HepG2 (cell line): ENCODE results near the gene KCTD5. TPM values are rescaled to one million over a fixed set of nuclear protein-coding genes. Genes with fewer than 3 reads are reported as not detected.

ENCODE experiments used
- ATAC-seq: fragments of 200-7000 bp; cut with Tn5 transposase; 3 replicates; pipeline ENCODE4 v1.9.1; 2020; ENCODE audit warnings: mild to moderate bottlenecking, moderate library complexity
- Bru-seq: library from RNA; stranded (reverse); fragments of 400-500 nt; gene quantifications from one replicate; lab custom pipeline; 2021; lab: Mats Ljungman, UMichigan
- BruChase-seq, 2 experiments: library from RNA; stranded (reverse); fragments of 400-500 nt; gene quantifications; one replicate each; lab custom pipeline; 2021; lab: Mats Ljungman, UMichigan
- BruUV-seq: library from RNA; stranded (reverse); fragments of 400-500 nt; replicated peaks from 2 replicates; lab custom pipeline; 2021; lab: Mats Ljungman, UMichigan
- CTCF ChIA-PET: fragments of 300-600 bp; formaldehyde crosslinking; extraction: SDS; loops from one replicate; lab custom pipeline; 2021; ENCODE audit warnings: low total read pairs, inconsistent platforms, low intra/inter-chr PET ratio; lab: Yijun Ruan, JAX
- POLR2A ChIA-PET: fragments of 350-600 bp; sonication (Branson Sonifier 250); formaldehyde crosslinking; loops from one replicate; lab custom pipeline; 2020; ENCODE audit warnings: antibody characterized with exemption, inconsistent platforms; lab: Yijun Ruan, JAX
- DNase-seq: peaks from one replicate; pipeline ENCODE4 v3.0.0-alpha.2; 2015; ENCODE audit warnings: low spot score
- FAIRE-seq: peaks from 3 replicates; lab custom pipeline; 2011; peaks lifted over from hg19 to GRCh38; lab: Jason Lieb, UNC
- H2AFZ ChIP-seq: one replicate; pipeline ENCODE4 v1.6.1; 2011; ENCODE audit warnings: low read length, inconsistent platforms
- H3K27ac ChIP-seq: fragments of 300-600 bp; 3 replicates; pipeline ENCODE4 v1.8.0; 2011; ENCODE audit warnings: mixed run types, mild to moderate bottlenecking, mixed read lengths, low read length, inconsistent platforms; ENCODE audit not compliant: insufficient read depth; ENCODE audit errors: extremely low read length
- H3K27me3 ChIP-seq, 2 experiments: fragments of 200-600 bp in 1 of 2; 2 replicates in 1 of 2; 3 replicates in 1 of 2; pipeline versions ENCODE4 v1.6.0 to v1.8.0; 2011; ENCODE audit warnings: low read length in 2 of 2, mild to moderate bottlenecking in 2 of 2, moderate library complexity in 2 of 2, inconsistent platforms in 1 of 2; ENCODE audit not compliant: insufficient read depth in 2 of 2, control insufficient read depth in 1 of 2
- H3K36me3 ChIP-seq, 2 experiments: fragments of 200-600 bp in 1 of 2; replicated peaks in 1 of 2; 2 replicates in 1 of 2; 3 replicates in 1 of 2; pipeline versions ENCODE4 v1.5.1 to v1.8.0; 2011; ENCODE audit warnings: low read length in 2 of 2, inconsistent platforms in 1 of 2; ENCODE audit not compliant: insufficient read depth in 2 of 2, control insufficient read depth in 1 of 2
- H3K4me1 ChIP-seq: 2 replicates; pipeline ENCODE4 v1.5.1; 2012; ENCODE audit warnings: low read length, inconsistent platforms; ENCODE audit not compliant: insufficient read depth
- H3K4me2 ChIP-seq: 2 replicates; pipeline ENCODE4 v1.6.0; 2011; ENCODE audit warnings: low read depth, low read length, inconsistent platforms
- H3K4me3 ChIP-seq, 3 experiments: fragments of 200-600 bp in 1 of 3; sonication (generic), shearing (Covaris generic) in 1 of 3; replicated peaks in 1 of 3; 2 replicates each; pipeline ENCODE4 v1.5.1; 2011 to 2016; ENCODE audit warnings: low read length in 3 of 3, inconsistent platforms in 2 of 3, low read depth in 2 of 3, mild to moderate bottlenecking in 2 of 3, control low read depth in 1 of 3, mixed read lengths in 1 of 3; ENCODE audit not compliant: insufficient read depth in 1 of 3
- H3K79me2 ChIP-seq: one replicate; pipeline ENCODE4 v1.6.1; 2011; ENCODE audit warnings: low read length, inconsistent platforms; ENCODE audit not compliant: insufficient read depth
- H3K9ac ChIP-seq: 2 replicates; pipeline ENCODE4 v1.6.0; 2011; ENCODE audit warnings: mild to moderate bottlenecking, low read depth, low read length, inconsistent platforms; ENCODE audit not compliant: insufficient read depth
- H3K9me3 ChIP-seq: 2 replicates; pipeline ENCODE4 v1.5.1; 2012; ENCODE audit warnings: mild to moderate bottlenecking, low read length
- H4K20me1 ChIP-seq: 2 replicates; pipeline ENCODE4 v1.6.0; 2011; ENCODE audit warnings: inconsistent platforms, mild to moderate bottlenecking, low read length, moderate library complexity; ENCODE audit not compliant: insufficient read depth
- CBX1 ChIP-seq: IDR thresholded peaks from one replicate; pipeline ENCODE4 v1.6.1; 2016; ENCODE audit warnings: antibody characterized with exemption, low read depth
- CHD2 ChIP-seq: IDR thresholded peaks from 2 replicates; pipeline ENCODE4 v1.6.1; 2011; ENCODE audit warnings: low read depth, low read length, improper control_type of control experiment
- EEA1 ChIP-seq: sonication (generic); formaldehyde crosslinking; IDR thresholded peaks from 2 replicates; pipeline ENCODE4 v1.5.1; 2020; ENCODE audit warnings: mild to moderate bottlenecking, missing genetic modification reagents, borderline replicate concordance
- EHMT2 ChIP-seq: fragments of 200-600 bp; sonication (generic); IDR thresholded peaks from 2 replicates; pipeline ENCODE4 v1.7.0; 2017; ENCODE audit warnings: antibody characterized with exemption, low read depth, low read length, borderline replicate concordance
- FOXP1 ChIP-seq, 2 experiments: fragments of 450-650 bp in 1 of 2; IDR thresholded peaks; 2 replicates each; pipeline ENCODE4 v1.6.1; 2017 to 2018; ENCODE audit warnings: antibody characterized with exemption in 1 of 2
- GPN1 ChIP-seq: sonication (generic); formaldehyde crosslinking; IDR thresholded peaks from 2 replicates; pipeline ENCODE4 v1.5.1; 2020; ENCODE audit warnings: missing genetic modification reagents, borderline replicate concordance
- HNRNPUL1 ChIP-seq: fragments of 200-400 bp; formaldehyde crosslinking; IDR thresholded peaks from 2 replicates; pipeline ENCODE4 v1.6.1; 2017; ENCODE audit warnings: low read depth, mild to moderate bottlenecking, low read length, moderate library complexity
- KLF12 ChIP-seq: sonication (generic); formaldehyde crosslinking; IDR thresholded peaks from 2 replicates; pipeline ENCODE4 v1.4.0; 2020; ENCODE audit warnings: missing genetic modification reagents, borderline replicate concordance
- PAWR ChIP-seq: sonication (generic); formaldehyde crosslinking; IDR thresholded peaks from 2 replicates; pipeline ENCODE4 v1.4.0; 2020; ENCODE audit warnings: missing genetic modification reagents, mild to moderate bottlenecking, borderline replicate concordance
- PTBP1 ChIP-seq: fragments of 200-400 bp; formaldehyde crosslinking; IDR thresholded peaks from 2 replicates; pipeline ENCODE4 v1.6.1; 2018; ENCODE audit warnings: low read length, low read depth; ENCODE audit not compliant: poor library complexity, severe bottlenecking
- TCF7L2 ChIP-seq: IDR thresholded peaks from 2 replicates; pipeline ENCODE4 v1.6.1; 2011; ENCODE audit warnings: mild to moderate bottlenecking, low read depth, low read length, moderate library complexity
- ZKSCAN8 ChIP-seq: IDR thresholded peaks from 2 replicates; pipeline ENCODE4 v1.6.1; 2016; ENCODE audit warnings: borderline replicate concordance, missing genetic modification reagents, missing compliant biosample characterization
- ZMYM4 ChIP-seq: sonication (generic); formaldehyde crosslinking; IDR thresholded peaks from 2 replicates; pipeline ENCODE4 v1.8.1; 2023; ENCODE audit warnings: mild to moderate bottlenecking, missing genetic modification reagents
- ZNF160 ChIP-seq: sonication (generic); formaldehyde crosslinking; IDR thresholded peaks from 2 replicates; pipeline ENCODE4 v1.8.0; 2022; ENCODE audit warnings: mild to moderate bottlenecking, inconsistent platforms, missing genetic modification reagents
- ZNF207 ChIP-seq: fragments of 450-650 bp; IDR thresholded peaks from 2 replicates; pipeline ENCODE4 v1.6.1; 2016; ENCODE audit warnings: antibody characterized with exemption, borderline replicate concordance
- ZNF652 ChIP-seq: IDR thresholded peaks from 2 replicates; pipeline ENCODE4 v1.6.1; 2016; ENCODE audit warnings: low read depth, borderline replicate concordance
- WGBS: methylation state at CpG from one replicate; pipeline ENCODE4 v1.1.6; 2017; ENCODE audit warnings: low lambda C conversion rate; 5-methylcytosine and 5-hydroxymethylcytosine counted together
- in situ Hi-C: cut with HindIII; loops from 2 replicates; pipeline ENCODE4 v1.10.0; 2017; ENCODE audit warnings: low pct_unique_long_range_greater_than_20kb; ENCODE audit not compliant: extremely low pct_ligation_motif_present
- intact Hi-C: fragments of 100-400 bp; cut with micrococcal nuclease; formaldehyde crosslinking; loops from one replicate; pipeline ENCODE4 v1.10.0; 2022; ENCODE audit not compliant: unreplicated experiment
- long read RNA-seq, 2 experiments: library from RNA in 1 of 2; library from polyadenylated mRNA in 1 of 2; stranded (forward) in 1 of 2; unstranded in 1 of 2; transcript quantifications; one replicate each; pipeline ENCODE4 v2.0.0, GENCODE V29; 2019 to 2022
- polyA minus RNA-seq, 3 experiments: library from RNA; depleted of rRNA, polyadenylated mRNA; stranded (reverse); fragments of >200 nt; gene quantifications; 2 replicates each; pipeline ENCODE4 v1.2.3, GENCODE V29; 2011; ENCODE audit warnings: low replicate concordance in 1 of 3
- polyA plus RNA-seq, 8 experiments: library from polyadenylated mRNA; depleted of rRNA in 3 of 8; stranded (reverse) in 7 of 8; unstranded in 1 of 8; fragments of >200 nt; fragmentation: Illumina TruSeq in 4 of 8; extraction: Trizol in 4 of 8; gene quantifications; 2 replicates each; pipeline versions ENCODE4 v1.2.1 to v1.2.3, GENCODE V29; 2011 to 2016; ENCODE audit warnings: low read depth in 4 of 8, missing spikeins in 1 of 8, mixed read lengths in 1 of 8; ENCODE audit not compliant: insufficient read depth in 1 of 8
- total RNA-seq, 5 experiments: library from RNA; depleted of rRNA; stranded (reverse); fragments of >200 nt; fragmentation: Illumina TruSeq; extraction: Trizol; gene quantifications; 2 replicates each; pipeline ENCODE4 v1.2.3, GENCODE V29; 2016; ENCODE audit warnings: low read depth in 1 of 5
- TF ChIP-seq, protein P1 (sequence below): sonication (generic); formaldehyde crosslinking; IDR thresholded peaks from 2 replicates; pipeline ENCODE4 v1.9.0; 2021; ENCODE audit warnings: missing genetic modification reagents, mild to moderate bottlenecking, borderline replicate concordance

Gene KCTD5
- total RNA-seq (2016; rRNA removed; fragmentation: Illumina TruSeq; extraction: Trizol), result 29.8 and 31.0 TPM in 2 replicates
- total RNA-seq (2016; cell fraction: cytosol; rRNA removed; fragmentation: Illumina TruSeq; extraction: Trizol; ENCODE audit: low read depth), result 5.0 and 5.1 TPM in 2 replicates
- total RNA-seq (2016; cell fraction: insoluble cytoplasmic fraction; rRNA removed; fragmentation: Illumina TruSeq; extraction: Trizol), result 27.9 and 29.1 TPM in 2 replicates
- total RNA-seq (2016; cell fraction: membrane; rRNA removed; fragmentation: Illumina TruSeq; extraction: Trizol), result 14.7 and 15.1 TPM in 2 replicates
- total RNA-seq (2016; cell fraction: nucleus; rRNA removed; fragmentation: Illumina TruSeq; extraction: Trizol), result 13.3 and 14.3 TPM in 2 replicates
- polyA plus RNA-seq (2011; rRNA removed), result 25.4 and 30.1 TPM in 2 replicates
- 33.9 and 64.2 TPM in 2 replicates for polyA plus RNA-seq (2011; cell fraction: cytosol; rRNA removed)
- polyA plus RNA-seq (2011; cell fraction: nucleus; rRNA removed), result 25.5 and 25.6 TPM in 2 replicates
- 16.3 and 19.0 TPM in 2 replicates for polyA plus RNA-seq (2012)
- polyA plus RNA-seq (2016; cell fraction: cytosol; fragmentation: Illumina TruSeq; extraction: Trizol; ENCODE audit: low read depth), result 3.8 and 4.0 TPM in 2 replicates
- polyA plus RNA-seq (2016; cell fraction: insoluble cytoplasmic fraction; fragmentation: Illumina TruSeq; extraction: Trizol; ENCODE audit: low read depth), result 32.7 and 37.0 TPM in 2 replicates
- 9.8 and 10.5 TPM in 2 replicates for polyA plus RNA-seq (2016; cell fraction: membrane; fragmentation: Illumina TruSeq; extraction: Trizol; ENCODE audit: low read depth)
- 21.4 and 22.6 TPM in 2 replicates for polyA plus RNA-seq (2016; cell fraction: nucleus; fragmentation: Illumina TruSeq; extraction: Trizol; ENCODE audit: insufficient read depth, low read depth)
- 23.0 and 26.3 TPM in 2 replicates for polyA minus RNA-seq (2011; rRNA and poly(A)+ RNA removed; ENCODE audit: low replicate concordance)
- polyA minus RNA-seq (2011; cell fraction: cytosol; rRNA and poly(A)+ RNA removed), result 12.8 and 16.6 TPM in 2 replicates
- 11.3 and 13.7 TPM in 2 replicates for polyA minus RNA-seq (2011; cell fraction: nucleus; rRNA and poly(A)+ RNA removed)
- Bru-seq, nascent RNA, result percentile 56 among the genes with signal in this experiment
- percentile 80 among the genes with signal in this experiment for BruChase-seq, experiment 1, labeled RNA remaining after a 6-hour chase
- BruChase-seq, experiment 2, labeled RNA remaining after a 2-hour chase, result percentile 71 among the genes with signal in this experiment
- long read RNA-seq, experiment 1, transcript KCTD5-201 (6 exons, 2,482 nt), result major isoform, 41 of 46 reads
- long read RNA-seq, experiment 1, partial matches to known transcripts, result 0 of 46 reads
- long read RNA-seq, experiment 1, other reads (novel, unspliced or antisense), result 5 of 46 reads
- long read RNA-seq, experiment 2, transcript KCTD5-201 (6 exons, 2,482 nt), result major isoform, 35 of 53 reads
- long read RNA-seq, experiment 2, partial matches to known transcripts, result 3 of 53 reads
- long read RNA-seq, experiment 2, other reads (novel, unspliced or antisense), result 15 of 53 reads

GRCh38 chr16:2682209-2683021 is at the start of gene KCTD5:
Gene KCTD5 (plus strand): TSS chr16:2682523. CDS start chr16:2682549, 26 bp downstream.
- peaks cover 32% of the 10 kb centered on the region for H3K79me2 ChIP-seq
- BruUV-seq, result no TSS peak
- ATAC-seq (peak; percentile 92), DNase-seq (peak; percentile 90), FAIRE-seq (peak; percentile 28)
- peak within 1 kb of the TSS; percentile 94 to 100 (median 96) for H3K4me3 ChIP-seq
- ChIA-PET CTCF (no interaction called here), POLR2A (interaction anchor here (0.6 to 1.4 kb wide), 10 partner anchors 9 to 201 kb away, joined by 3 to 18 read pairs (median 4); partner anchors contain the start of genes FLYWCH2 and SRRM2)
- H4K20me1 ChIP-seq, result peaks cover 2% of the 10 kb centered on the region; the same call in 1 of the 2 replicates
- intact Hi-C loops (no loop called here), in situ Hi-C loops (no loop called here)
- H2AFZ ChIP-seq, result no peak within 1 kb of the TSS
- H3K4me1 ChIP-seq, result peaks cover 14% of the 10 kb centered on the region
- peak within 1 kb of the TSS; percentile 95 for H3K9ac ChIP-seq
- peak within 1 kb of the TSS; percentile 85 for H3K4me2 ChIP-seq
- no peaks in the 10 kb centered on the region for H3K27me3 ChIP-seq
- no peaks in the 10 kb centered on the region for H3K9me3 ChIP-seq
- H3K36me3 ChIP-seq, result no peaks in the 10 kb centered on the region
- WGBS, result 0% methylated on average over 17 of the region's 73 CpGs
- peak within 1 kb of the TSS; percentile 82 for H3K27ac ChIP-seq
- TF ChIP-seq TCF7L2 (no peak), FOXP1 (IDR thresholded peaks at IDR 0.05) (no peak), FOXP1 (CRISPR knock-in tag; IDR thresholded peaks at IDR 0.05) (peak; percentile 47; the same call in 1 of the 2 replicates), EHMT2 (no peak; the same call in 1 of the 2 replicates), GPN1 (0 out of 2 replicates have a peak, but pooled peaks have one; percentile 39), PTBP1 (no peak), CHD2 (peak; percentile 63), ZNF652 (CRISPR knock-in tag) (peak; percentile 67; the same call in 1 of the 2 replicates), PAWR (0 out of 2 replicates have a peak, but pooled peaks have one; percentile 77), EEA1 (CRISPR knock-in tag) (no peak), HNRNPUL1 (peak; percentile 41; the same call in 1 of the 2 replicates), ZNF207 (no peak), ZMYM4 (CRISPR knock-in tag) (peak; percentile 65), KLF12 (CRISPR knock-in tag) (peak; percentile 89; the same call in 1 of the 2 replicates), CBX1 (no peak), ZKSCAN8 (CRISPR knock-in tag) (peak; percentile 90), ZNF160 (CRISPR knock-in tag) (peak; percentile 75; the same call in 1 of the 2 replicates)
- TF ChIP-seq, protein P1, sequence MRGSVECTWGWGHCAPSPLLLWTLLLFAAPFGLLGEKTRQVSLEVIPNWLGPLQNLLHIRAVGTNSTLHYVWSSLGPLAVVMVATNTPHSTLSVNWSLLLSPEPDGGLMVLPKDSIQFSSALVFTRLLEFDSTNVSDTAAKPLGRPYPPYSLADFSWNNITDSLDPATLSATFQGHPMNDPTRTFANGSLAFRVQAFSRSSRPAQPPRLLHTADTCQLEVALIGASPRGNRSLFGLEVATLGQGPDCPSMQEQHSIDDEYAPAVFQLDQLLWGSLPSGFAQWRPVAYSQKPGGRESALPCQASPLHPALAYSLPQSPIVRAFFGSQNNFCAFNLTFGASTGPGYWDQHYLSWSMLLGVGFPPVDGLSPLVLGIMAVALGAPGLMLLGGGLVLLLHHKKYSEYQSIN, result no peak
